K562 (cell line): ENCODE data around the gene MID2. TPM values are rescaled to one million over a fixed set of nuclear protein-coding genes. Genes with fewer than 3 reads are reported as not detected.

Experiments used
- ATAC-seq: fragments of 200-7000 bp; cut with Tn5 transposase; 3 replicates; pipeline ENCODE4 v1.9.1; 2020; ENCODE audit warnings: moderate library complexity
- BruUV-seq: library from RNA; stranded (reverse); fragments of 400-500 nt; replicated peaks from 2 replicates; lab custom pipeline; 2021; lab: Mats Ljungman, UMichigan
- CTCF ChIA-PET: fragments of 300-600 bp; formaldehyde crosslinking; extraction: SDS; loops from one replicate; lab custom pipeline; 2021; ENCODE audit warnings: low intra/inter-chr PET ratio; lab: Yijun Ruan, JAX
- POLR2A ChIA-PET: fragments of 300-600, 350-650 bp; sonication (Branson Sonifier 250); formaldehyde crosslinking; extraction: SDS; loops from one replicate; lab custom pipeline; 2021; ENCODE audit warnings: antibody characterized with exemption, inconsistent platforms; lab: Yijun Ruan, JAX
- DNase-seq, 4 experiments: peaks; one replicate each; pipeline versions ENCODE4 v3.0.0 to v3.0.0-alpha.2; 2011 to 2018; ENCODE audit warnings: low spot score in 3 of 4, mixed read lengths in 3 of 4; ENCODE audit errors: extremely low read depth in 1 of 4
- FAIRE-seq: peaks from 2 replicates; lab custom pipeline; 2011; peaks lifted over from hg19 to GRCh38; lab: Jason Lieb, UNC
- H2AFZ ChIP-seq: 2 replicates; pipeline ENCODE4 v1.6.0; 2011; ENCODE audit warnings: low read depth, low read length, control low read depth, inconsistent platforms
- H3K27ac ChIP-seq: fragments of 200-600 bp; 3 replicates; pipeline ENCODE4 v1.8.0; 2011; ENCODE audit warnings: low read depth, mild to moderate bottlenecking, control low read depth, inconsistent platforms, low read length, moderate library complexity, mixed read lengths; ENCODE audit errors: extremely low read depth
- H3K27me3 ChIP-seq, 2 experiments: fragments of 300-600 bp in 1 of 2; 2 replicates in 1 of 2; 3 replicates in 1 of 2; pipeline versions ENCODE4 v1.6.0 to v1.8.0; 2011; ENCODE audit warnings: inconsistent platforms in 2 of 2, low read length in 2 of 2, mild to moderate bottlenecking in 1 of 2, mixed read lengths in 1 of 2, moderate library complexity in 1 of 2; ENCODE audit not compliant: control insufficient read depth in 2 of 2, insufficient read depth in 2 of 2
- H3K36me3 ChIP-seq: fragments of 300-600 bp; 3 replicates; pipeline ENCODE4 v1.8.0; 2011; ENCODE audit warnings: mild to moderate bottlenecking, low read length, inconsistent platforms; ENCODE audit not compliant: control insufficient read depth, insufficient read depth
- H3K4me1 ChIP-seq, 2 experiments: fragments of 200-600 bp in 1 of 2; replicated peaks in 1 of 2; 2 replicates in 1 of 2; 3 replicates in 1 of 2; pipeline versions ENCODE4 v1.5.1 to v1.8.0; 2011; ENCODE audit warnings: inconsistent platforms in 2 of 2, low read length in 2 of 2, mild to moderate bottlenecking in 1 of 2, mixed read lengths in 1 of 2, moderate library complexity in 1 of 2; ENCODE audit not compliant: control insufficient read depth in 2 of 2, insufficient read depth in 2 of 2
- H3K4me2 ChIP-seq: 2 replicates; pipeline ENCODE4 v1.6.1; 2011; ENCODE audit warnings: low read length, control low read depth, inconsistent platforms, mixed read lengths; ENCODE audit not compliant: insufficient read depth
- H3K4me3 ChIP-seq: fragments of 200-600 bp; sonication (generic), shearing (Covaris generic); 2 replicates; pipeline ENCODE4 v1.5.1; 2016; ENCODE audit warnings: control low read depth, inconsistent platforms
- H3K79me2 ChIP-seq: fragments of 200-600 bp; 3 replicates; pipeline ENCODE4 v1.8.0; 2011; ENCODE audit warnings: low read length, inconsistent platforms; ENCODE audit not compliant: control insufficient read depth, insufficient read depth
- H3K9ac ChIP-seq, 2 experiments: 2 replicates each; pipeline versions ENCODE4 v1.6.0 to v1.6.1; 2011; ENCODE audit warnings: low read depth in 2 of 2, low read length in 2 of 2, control low read depth in 1 of 2, inconsistent platforms in 1 of 2, mild to moderate bottlenecking in 1 of 2, mixed read lengths in 1 of 2; ENCODE audit not compliant: insufficient read depth in 1 of 2
- H3K9me1 ChIP-seq: one replicate; pipeline ENCODE4 v1.6.0; 2011; ENCODE audit warnings: inconsistent platforms, mild to moderate bottlenecking, low read length, moderate library complexity; ENCODE audit not compliant: control insufficient read depth, insufficient read depth
- H3K9me3 ChIP-seq: replicated peaks from 2 replicates; pipeline ENCODE4 v1.5.1; 2011; ENCODE audit warnings: low read depth, low read length, inconsistent platforms; ENCODE audit not compliant: control insufficient read depth, insufficient read depth
- H4K20me1 ChIP-seq: replicated peaks from 2 replicates; pipeline ENCODE4 v1.6.1; 2011; ENCODE audit warnings: low read length, inconsistent platforms, mixed read lengths; ENCODE audit not compliant: control insufficient read depth, insufficient read depth
- ATF7 ChIP-seq: fragments of 450-650 bp; IDR thresholded peaks from 2 replicates; pipeline ENCODE4 v1.7.1; 2014; ENCODE audit warnings: mild to moderate bottlenecking, moderate library complexity
- C11orf30 ChIP-seq: fragments of 450-650 bp; IDR thresholded peaks from 2 replicates; pipeline ENCODE4 v1.6.1; 2016; ENCODE audit warnings: low read depth, mild to moderate bottlenecking
- E2F3 ChIP-seq: fragments of 250-450 bp; sonication (Bioruptor Pico); IDR thresholded peaks from 2 replicates; pipeline ENCODE4 v1.4.0; 2020; ENCODE audit warnings: mild to moderate bottlenecking
- LEF1 ChIP-seq: fragments of 450-650 bp; IDR thresholded peaks from 2 replicates; pipeline ENCODE4 v1.6.1; 2016; ENCODE audit warnings: mild to moderate bottlenecking
- PHB2 ChIP-seq: fragments of 450-650 bp; IDR thresholded peaks from 2 replicates; pipeline ENCODE4 v1.6.1; 2017; ENCODE audit warnings: low read depth
- RAD21 ChIP-seq, 2 experiments: fragments of 250-450 bp in 1 of 2; fragments of 450-650 bp in 1 of 2; sonication (Bioruptor Pico) in 1 of 2; formaldehyde crosslinking in 1 of 2; IDR thresholded peaks in 1 of 2; conservative IDR thresholded peaks in 1 of 2; 2 replicates each; pipeline versions ENCODE4 v1.4.0 to v1.8.0; 2020 to 2022; ENCODE audit warnings: mild to moderate bottlenecking in 2 of 2, moderate library complexity in 1 of 2
- SLC30A9 ChIP-seq: fragments of 250-450 bp; sonication (Bioruptor Pico); IDR thresholded peaks from 2 replicates; pipeline ENCODE4 v1.8.0; 2022; ENCODE audit warnings: mild to moderate bottlenecking, moderate library complexity
- SMARCA4 ChIP-seq: fragments of 450-650 bp; IDR thresholded peaks from 2 replicates; pipeline ENCODE4 v1.6.1; 2016
- TAF15 ChIP-seq: fragments of 200-400 bp; formaldehyde crosslinking; IDR thresholded peaks from 2 replicates; pipeline ENCODE4 v1.6.1; 2017; ENCODE audit warnings: mild to moderate bottlenecking, low read depth, low read length, moderate library complexity
- ZNF140 ChIP-seq: fragments of 250-450 bp; sonication (Bioruptor Pico); IDR thresholded peaks from 2 replicates; pipeline ENCODE4 v1.8.0; 2021; ENCODE audit warnings: moderate library complexity, mild to moderate bottlenecking, inconsistent platforms
- ZNF263 ChIP-seq: sonication (generic); formaldehyde crosslinking; IDR thresholded peaks from 2 replicates; pipeline ENCODE4 v1.8.0; 2022; ENCODE audit warnings: mild to moderate bottlenecking, missing genetic modification reagents, borderline replicate concordance
- ZNF431 ChIP-seq: sonication (generic); formaldehyde crosslinking; IDR thresholded peaks from 2 replicates; pipeline ENCODE4 v1.8.0; 2022; ENCODE audit warnings: mild to moderate bottlenecking, missing genetic modification reagents
- ZNF76 ChIP-seq: fragments of 250-450 bp; sonication (Bioruptor Pico); IDR thresholded peaks from 2 replicates; pipeline ENCODE4 v1.4.0; 2020; ENCODE audit warnings: mild to moderate bottlenecking, moderate library complexity, borderline replicate concordance
- WGBS: fragments of 100-300 bp; shearing (Covaris generic); methylation state at CpG from one replicate; pipeline ENCODE4 v1.1.6; 2016; ENCODE audit warnings: low coverage, mixed read lengths; ENCODE audit not compliant: insufficient coverage; ENCODE audit errors: missing lambda C conversion rate; 5-methylcytosine and 5-hydroxymethylcytosine counted together
- in situ Hi-C: fragments of 300-500 bp; cut with MboI; formaldehyde crosslinking; loops from 4 replicates; pipeline ENCODE4 v1.15.0; 2018; ENCODE audit warnings: inconsistent platforms, mixed read lengths
- intact Hi-C: fragments of 100-400 bp; cut with micrococcal nuclease; formaldehyde crosslinking; loops from 2 replicates; pipeline ENCODE4 v1.14.2; 2022
- polyA plus RNA-seq, 8 experiments: library from polyadenylated mRNA; depleted of rRNA in 4 of 8; stranded (reverse) in 5 of 8; unstranded in 3 of 8; fragments of >200 nt; fragmentation: Nextera tagmentation in 2 of 8; fragmentation: Illumina TruSeq in 1 of 8; extraction: Ambion mirVana in 2 of 8; extraction: Trizol in 1 of 8; gene quantifications; 2 replicates each; pipeline versions ENCODE4 v1.2.1 to v1.2.3, GENCODE V29; 2011 to 2014; ENCODE audit warnings: inconsistent platforms in 1 of 8, missing spikeins in 1 of 8
- total RNA-seq, 7 experiments: library from RNA; depleted of rRNA in 6 of 7; stranded (reverse); fragments of >200 nt in 6 of 7; fragmentation: Illumina TruSeq in 2 of 7; extraction: Trizol in 2 of 7; gene quantifications; 2 replicates each; pipeline versions ENCODE4 v1.2.1 to v1.2.3, GENCODE V29; 2011 to 2021; ENCODE audit warnings: low replicate concordance in 1 of 7
- TF ChIP-seq, protein P1 (sequence below): IDR thresholded peaks from 3 replicates; pipeline ENCODE4 v1.6.1; 2011; ENCODE audit warnings: borderline replicate concordance, mild to moderate bottlenecking; ENCODE audit not compliant: insufficient read length, insufficient read depth
- TF ChIP-seq, protein P2 (sequence below): fragments of 450-650 bp; IDR thresholded peaks from 2 replicates; pipeline ENCODE4 v1.6.1; 2016

The MID2 gene
- total and polyA plus RNA-seq, 9 of the 15 experiments (the other 6 are each of a cell fraction or from before 2014, with no cell fraction given): 0.07 TPM; not detected in 8

DNA sequence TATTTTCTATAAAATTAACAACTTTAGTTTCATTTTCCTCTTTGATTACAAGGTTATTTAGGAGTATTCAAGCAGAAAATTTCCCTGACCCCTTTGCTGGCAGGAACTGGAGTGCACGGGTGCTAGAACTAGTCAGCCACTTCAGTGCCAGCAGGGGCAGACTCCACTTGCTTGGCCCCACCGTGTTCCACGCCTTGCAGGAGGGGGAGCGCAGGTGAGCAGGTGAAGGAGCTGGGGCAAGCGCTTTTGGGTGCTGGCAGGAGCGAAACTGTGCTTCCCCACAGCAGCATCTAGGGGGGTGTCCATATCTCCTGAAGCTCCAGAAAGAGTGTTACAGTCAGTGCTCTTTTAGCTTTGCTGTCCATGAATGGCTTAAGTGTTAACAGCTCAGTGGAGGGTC is 45.5 kb downstream of the MID2 start:
- ATAC-seq (no peak), FAIRE-seq (no peak), DNase-seq (no peak)
- Histone ChIP-seq H3K27ac (no peak overlapping the region), H4K20me1 (no peaks in the 10 kb centered on the region), H3K79me2 (no peaks in the 10 kb centered on the region), H3K4me2 (no peak overlapping the region), H3K9me3 (no peaks in the 10 kb centered on the region), H3K36me3 (no peaks in the 10 kb centered on the region), H3K27me3 (no peaks in the 10 kb centered on the region), H3K9me1 (no peaks in the 10 kb centered on the region), H3K4me1 (no peaks in the 10 kb centered on the region), H3K9ac (no peak overlapping the region), H3K4me3 (no peak overlapping the region), H2AFZ (no peak overlapping the region)
- in situ Hi-C loops: no loop called here
- WGBS: 3% methylated on average over 4 of the region's 6 CpGs
- intact Hi-C loops: no loop called here
- no peak for TF ChIP-seq PHB2
- TF ChIP-seq ZNF76 (CRISPR knock-in tag): no peak
- no peak for TF ChIP-seq C11orf30
- no peak for TF ChIP-seq RAD21 (CRISPR knock-in tag; conservative IDR thresholded peaks at IDR 0.05 in 1 of 2, IDR thresholded peaks at IDR 0.05 in 1 of 2)
- no peak for TF ChIP-seq TAF15
- no peak for TF ChIP-seq ZNF431 (CRISPR knock-in tag)
- TF ChIP-seq ZNF263 (CRISPR knock-in tag): no peak
- no peak for TF ChIP-seq ZNF140 (CRISPR knock-in tag)
- no peak for TF ChIP-seq LEF1
- TF ChIP-seq ATF7: no peak
- TF ChIP-seq E2F3 (CRISPR knock-in tag): no peak
- TF ChIP-seq SLC30A9 (CRISPR knock-in tag): no peak
- TF ChIP-seq, protein P1, sequence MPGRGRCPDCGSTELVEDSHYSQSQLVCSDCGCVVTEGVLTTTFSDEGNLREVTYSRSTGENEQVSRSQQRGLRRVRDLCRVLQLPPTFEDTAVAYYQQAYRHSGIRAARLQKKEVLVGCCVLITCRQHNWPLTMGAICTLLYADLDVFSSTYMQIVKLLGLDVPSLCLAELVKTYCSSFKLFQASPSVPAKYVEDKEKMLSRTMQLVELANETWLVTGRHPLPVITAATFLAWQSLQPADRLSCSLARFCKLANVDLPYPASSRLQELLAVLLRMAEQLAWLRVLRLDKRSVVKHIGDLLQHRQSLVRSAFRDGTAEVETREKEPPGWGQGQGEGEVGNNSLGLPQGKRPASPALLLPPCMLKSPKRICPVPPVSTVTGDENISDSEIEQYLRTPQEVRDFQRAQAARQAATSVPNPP: no peak
- TF ChIP-seq, protein P2, sequence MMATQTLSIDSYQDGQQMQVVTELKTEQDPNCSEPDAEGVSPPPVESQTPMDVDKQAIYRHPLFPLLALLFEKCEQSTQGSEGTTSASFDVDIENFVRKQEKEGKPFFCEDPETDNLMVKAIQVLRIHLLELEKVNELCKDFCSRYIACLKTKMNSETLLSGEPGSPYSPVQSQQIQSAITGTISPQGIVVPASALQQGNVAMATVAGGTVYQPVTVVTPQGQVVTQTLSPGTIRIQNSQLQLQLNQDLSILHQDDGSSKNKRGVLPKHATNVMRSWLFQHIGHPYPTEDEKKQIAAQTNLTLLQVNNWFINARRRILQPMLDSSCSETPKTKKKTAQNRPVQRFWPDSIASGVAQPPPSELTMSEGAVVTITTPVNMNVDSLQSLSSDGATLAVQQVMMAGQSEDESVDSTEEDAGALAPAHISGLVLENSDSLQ: no peak
- TF ChIP-seq SMARCA4: no peak
- CTCF ChIA-PET: no interaction called here
- BruUV-seq: no TSS peak
- POLR2A ChIA-PET: no interaction called here
